ENCODE measurements around the gene GLYATL3. TPM values are rescaled to one million over a fixed set of nuclear protein-coding genes. Genes with fewer than 3 reads are reported as not detected.
A peak's percentile ranks its signal among the peaks of the same experiment; 100 is the strongest.
"Not testable (repeated sequence)": the region's sequence is repeated elsewhere in the genome, so short reads cannot be mapped to it uniquely, and the experiment has no call there.

GLYATL3 gene
- total and polyA plus RNA-seq, 5 donors from 2014 or later, result not detected

DNA sequence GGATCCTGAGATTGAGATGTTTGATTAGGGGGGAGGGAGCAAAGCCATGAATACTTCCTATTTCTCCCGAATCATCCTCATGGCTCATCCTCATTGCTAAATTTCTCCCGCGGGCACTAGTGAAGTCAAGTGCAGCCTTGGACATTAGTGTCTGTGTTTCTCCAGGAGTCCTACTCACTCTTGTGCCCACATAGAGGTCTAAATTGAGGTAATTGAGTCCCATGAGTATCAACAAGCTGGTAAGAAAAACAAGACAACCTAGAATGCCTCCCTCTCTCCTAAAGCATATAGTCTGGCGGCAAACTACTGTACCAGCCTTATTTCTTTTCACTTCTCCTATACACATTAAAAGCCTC, 36.1 kb upstream of the GLYATL3 start:
- DNase-seq (no peak), ATAC-seq (ENCODE audit: low read depth in 2 of 2) (no peak)
- H3K27ac ChIP-seq (ENCODE audit: insufficient read depth, low read length, poor library complexity, severe bottlenecking), result peak overlapping the region; percentile 85
- Mint-ChIP-seq H3K27me3 (no peaks in the 10 kb centered on the region), H3K4me1 (peaks cover 10 to 70% (median 48%) of the 10 kb centered on the region in 4 donors), H3K36me3 (peaks cover 13% of the 10 kb centered on the region), H3K4me3 (peak overlapping the region; percentile 91 to 96 (median 94)), H3K27ac (peak overlapping the region; percentile 93 to 100 (median 97)), H3K9me3 (no peaks in the 10 kb centered on the region)
- H3K4me3 ChIP-seq (ENCODE audit: low read depth, low read length), result peak overlapping the region; percentile 98
- no peaks in the 10 kb centered on the region for H3K9me3 ChIP-seq (ENCODE audit: control insufficient read depth in 2 of 2, low read length in 2 of 2)
- no peaks in the 10 kb centered on the region for H3K27me3 ChIP-seq (ENCODE audit: control insufficient read depth, insufficient read depth, low read length)
- H3K4me1 ChIP-seq (ENCODE audit: control insufficient read depth, insufficient read depth, low read length, poor library complexity, severe bottlenecking), result peaks cover 24% of the 10 kb centered on the region
- H3K36me3 ChIP-seq (ENCODE audit: control insufficient read depth, insufficient read depth, low read length), result peaks cover 1% of the 10 kb centered on the region

DNA sequence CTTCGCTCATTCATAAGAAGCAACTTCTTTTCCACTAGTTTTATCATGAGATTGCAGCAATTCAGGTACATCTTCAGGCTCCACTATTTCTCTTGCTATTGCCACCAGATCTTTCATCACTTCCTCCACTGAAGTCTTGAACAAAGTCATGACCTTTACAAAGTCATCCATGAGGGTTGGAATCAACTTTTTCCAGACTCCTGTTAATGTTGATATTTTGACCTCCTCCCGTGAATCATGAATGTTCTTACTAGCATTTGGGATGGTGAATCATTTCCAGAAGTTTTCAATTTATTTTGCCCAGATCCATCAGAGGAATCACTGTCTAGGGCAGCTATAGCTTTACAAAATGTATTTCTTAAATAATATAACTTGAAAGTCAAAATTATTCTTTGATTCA, 35.0 kb upstream of the GLYATL3 start:
- Mint-ChIP-seq H3K27ac (peak overlapping the region in 1 of 3 donors; percentile 100), H3K9me3 (no peaks in the 10 kb centered on the region), H3K36me3 (peaks cover 4% of the 10 kb centered on the region), H3K4me3 (peak overlapping the region; percentile 20 to 91 (median 66)), H3K4me1 (peaks cover 20 to 60% (median 41%) of the 10 kb centered on the region in 4 donors), H3K27me3 (no peaks in the 10 kb centered on the region)
- H3K9me3 ChIP-seq (ENCODE audit: control insufficient read depth in 2 of 2, low read length in 2 of 2), result no peaks in the 10 kb centered on the region
- H3K27ac ChIP-seq (ENCODE audit: insufficient read depth, low read length, poor library complexity, severe bottlenecking), result no peak overlapping the region
- ATAC-seq (ENCODE audit: low read depth in 2 of 2) (no peak), DNase-seq (no peak)
- H3K4me1 ChIP-seq (ENCODE audit: control insufficient read depth, insufficient read depth, low read length, poor library complexity, severe bottlenecking), result peaks cover 24% of the 10 kb centered on the region
- H3K4me3 ChIP-seq (ENCODE audit: low read depth, low read length), result peak overlapping the region; percentile 98
- H3K27me3 ChIP-seq (ENCODE audit: control insufficient read depth, insufficient read depth, low read length), result no peaks in the 10 kb centered on the region
- no peaks in the 10 kb centered on the region for H3K36me3 ChIP-seq (ENCODE audit: control insufficient read depth, insufficient read depth, low read length)

DNA sequence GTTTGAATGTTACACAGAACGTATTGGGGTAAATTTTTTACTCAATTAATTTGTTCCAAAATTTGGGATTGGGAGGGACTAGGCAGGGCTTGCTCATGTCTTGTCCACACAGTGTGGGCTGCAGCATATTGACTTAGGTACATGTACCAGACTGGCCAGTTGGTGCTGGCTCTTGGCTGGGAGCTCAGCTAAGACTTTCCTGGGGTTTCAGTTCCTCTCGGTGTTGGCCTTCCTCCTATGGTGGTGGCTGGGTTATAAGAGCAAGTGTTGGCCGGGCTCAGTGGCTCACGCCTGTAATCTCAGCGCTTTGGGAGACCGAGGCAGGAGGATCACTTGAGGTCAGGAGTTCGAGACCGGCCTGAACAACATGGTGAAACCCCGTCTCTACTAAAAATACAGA, 31.7 kb upstream of the GLYATL3 start:
- Mint-ChIP-seq H3K27me3 (no peaks in the 10 kb centered on the region), H3K27ac (no peak overlapping the region), H3K4me1 (peaks cover 7 to 39% (median 24%) of the 10 kb centered on the region in 4 donors), H3K36me3 (peaks cover 16% of the 10 kb centered on the region), H3K4me3 (no peak overlapping the region), H3K9me3 (no peaks in the 10 kb centered on the region)
- H3K4me1 ChIP-seq (ENCODE audit: control insufficient read depth, insufficient read depth, low read length, poor library complexity, severe bottlenecking), result peaks cover 12% of the 10 kb centered on the region
- DNase-seq (no peak), ATAC-seq (ENCODE audit: low read depth in 2 of 2) (no peak)
- peaks cover 8% of the 10 kb centered on the region for H3K36me3 ChIP-seq (ENCODE audit: control insufficient read depth, insufficient read depth, low read length)
- H3K27ac ChIP-seq (ENCODE audit: insufficient read depth, low read length, poor library complexity, severe bottlenecking), result no peak overlapping the region
- no peaks in the 10 kb centered on the region for H3K27me3 ChIP-seq (ENCODE audit: control insufficient read depth, insufficient read depth, low read length)
- H3K9me3 ChIP-seq (ENCODE audit: control insufficient read depth in 2 of 2, low read length in 2 of 2), result no peaks in the 10 kb centered on the region
- H3K4me3 ChIP-seq (ENCODE audit: low read depth, low read length), result no peak overlapping the region

DNA sequence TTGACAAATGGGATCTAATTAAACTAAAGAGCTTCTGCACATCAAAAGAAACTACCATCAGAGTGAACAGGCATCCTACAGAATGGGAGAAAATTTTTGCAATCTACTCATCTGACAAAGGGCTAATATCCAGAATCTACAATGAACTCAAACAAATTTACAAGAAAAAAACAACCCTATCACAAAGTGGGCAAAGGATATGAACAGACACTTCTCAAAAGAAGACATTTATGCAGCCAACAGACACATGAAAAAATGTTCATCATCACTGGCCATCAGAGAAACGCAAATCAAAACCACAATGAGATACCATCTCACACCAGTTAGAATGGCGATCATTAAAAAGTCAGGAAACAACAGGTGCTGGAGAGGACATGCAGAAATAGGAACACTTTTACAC, 23.2 kb upstream of the GLYATL3 start:
- Mint-ChIP-seq H3K9me3 (peaks cover 0 to 12% (median 0%) of the 10 kb centered on the region in 7 donors), H3K36me3 (peaks cover 50% of the 10 kb centered on the region)
- not testable (repeated sequence) for H3K4me1 ChIP-seq (ENCODE audit: control insufficient read depth, insufficient read depth, low read length, poor library complexity, severe bottlenecking); H3K4me1 Mint-ChIP-seq; H3K27me3 ChIP-seq (ENCODE audit: control insufficient read depth, insufficient read depth, low read length); H3K4me3 Mint-ChIP-seq; H3K27ac ChIP-seq (ENCODE audit: insufficient read depth, low read length, poor library complexity, severe bottlenecking); ATAC-seq (ENCODE audit: low read depth in 2 of 2); H3K4me3 ChIP-seq (ENCODE audit: low read depth, low read length); H3K36me3 ChIP-seq (ENCODE audit: control insufficient read depth, insufficient read depth, low read length); DNase-seq; H3K9me3 ChIP-seq (ENCODE audit: control insufficient read depth in 2 of 2, low read length in 2 of 2); H3K27me3 Mint-ChIP-seq; H3K27ac Mint-ChIP-seq

DNA sequence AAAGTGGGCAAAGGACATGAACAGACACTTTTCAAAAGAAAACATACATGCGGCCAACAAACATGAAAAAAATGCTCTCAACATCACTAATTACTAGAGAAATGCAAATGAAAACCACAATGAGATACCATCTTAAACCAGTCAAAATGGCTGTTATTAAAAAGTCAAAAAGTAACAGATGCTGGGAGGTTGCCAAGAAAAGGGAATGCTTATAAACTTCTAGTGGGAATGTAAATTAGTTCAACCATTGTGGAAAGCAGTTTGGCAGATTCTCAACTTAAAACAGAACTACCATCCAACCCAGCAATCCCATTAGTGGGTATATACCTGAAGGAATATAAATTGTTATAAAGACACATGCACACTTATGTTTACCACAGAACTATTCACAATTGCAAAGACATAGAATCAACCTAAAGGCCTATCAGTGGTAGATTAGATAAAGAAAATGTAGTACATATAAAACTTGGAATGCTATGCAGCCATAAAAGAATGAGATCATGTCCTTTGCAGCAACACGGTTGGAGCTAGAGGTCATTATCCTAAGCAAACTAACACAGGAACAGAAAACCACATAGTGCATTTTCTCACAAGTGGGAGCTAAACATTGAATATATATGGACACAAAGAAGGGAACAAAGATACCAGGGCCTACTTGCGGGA, 20.3 kb upstream of the GLYATL3 start:
- no peak for ATAC-seq (ENCODE audit: low read depth in 2 of 2)
- no peaks in the 10 kb centered on the region for H3K4me1 Mint-ChIP-seq
- H3K27me3 Mint-ChIP-seq, result no peaks in the 10 kb centered on the region
- Histone ChIP-seq H3K27ac (ENCODE audit: insufficient read depth, low read length, poor library complexity, severe bottlenecking) (no peak overlapping the region), H3K4me3 (ENCODE audit: low read depth, low read length) (no peak overlapping the region), H3K36me3 (ENCODE audit: control insufficient read depth, insufficient read depth, low read length) (no peaks in the 10 kb centered on the region), H3K9me3 (ENCODE audit: control insufficient read depth in 2 of 2, low read length in 2 of 2) (no peaks in the 10 kb centered on the region), H3K4me1 (ENCODE audit: control insufficient read depth, insufficient read depth, low read length, poor library complexity, severe bottlenecking) (no peaks in the 10 kb centered on the region), H3K27me3 (ENCODE audit: control insufficient read depth, insufficient read depth, low read length) (no peaks in the 10 kb centered on the region)
- no peak for DNase-seq
- no peak overlapping the region for H3K27ac Mint-ChIP-seq
- H3K4me3 Mint-ChIP-seq, result no peak overlapping the region
- H3K9me3 Mint-ChIP-seq, result peaks cover 0 to 12% (median 0%) of the 10 kb centered on the region in 7 donors
- peaks cover 29% of the 10 kb centered on the region for H3K36me3 Mint-ChIP-seq

DNA sequence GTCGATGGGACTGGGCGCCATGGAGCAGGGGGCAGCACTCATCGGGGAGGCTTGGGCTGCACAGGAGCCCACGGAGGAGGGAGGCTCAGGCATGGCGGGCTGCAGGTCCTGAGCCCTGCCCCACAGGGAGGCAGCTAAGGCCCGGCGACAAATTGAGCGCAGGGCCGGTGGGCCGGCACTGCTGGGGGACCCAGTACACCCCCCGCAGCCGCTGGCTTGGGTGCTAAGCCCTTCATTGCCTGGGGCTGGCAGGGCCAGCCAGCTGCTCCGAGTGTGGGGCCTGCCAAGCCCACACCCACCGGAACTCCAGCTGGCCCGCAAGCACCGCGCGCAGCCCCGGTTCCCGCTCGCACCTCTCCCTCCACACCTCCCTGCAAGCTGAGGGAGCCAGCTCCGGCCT, 17.9 kb upstream of the GLYATL3 start:
- H3K4me3 ChIP-seq (ENCODE audit: low read depth, low read length); H3K4me1 ChIP-seq (ENCODE audit: control insufficient read depth, insufficient read depth, low read length, poor library complexity, severe bottlenecking); H3K36me3 ChIP-seq (ENCODE audit: control insufficient read depth, insufficient read depth, low read length); DNase-seq; H3K27ac ChIP-seq (ENCODE audit: insufficient read depth, low read length, poor library complexity, severe bottlenecking); H3K27me3 Mint-ChIP-seq; ATAC-seq (ENCODE audit: low read depth in 2 of 2); H3K9me3 ChIP-seq (ENCODE audit: control insufficient read depth in 2 of 2, low read length in 2 of 2); H3K27ac Mint-ChIP-seq; H3K4me1 Mint-ChIP-seq; H3K27me3 ChIP-seq (ENCODE audit: control insufficient read depth, insufficient read depth, low read length); H3K4me3 Mint-ChIP-seq: not testable (repeated sequence)
- Mint-ChIP-seq H3K36me3 (peaks cover 25% of the 10 kb centered on the region), H3K9me3 (peaks cover 0 to 12% (median 0%) of the 10 kb centered on the region in 7 donors)

DNA sequence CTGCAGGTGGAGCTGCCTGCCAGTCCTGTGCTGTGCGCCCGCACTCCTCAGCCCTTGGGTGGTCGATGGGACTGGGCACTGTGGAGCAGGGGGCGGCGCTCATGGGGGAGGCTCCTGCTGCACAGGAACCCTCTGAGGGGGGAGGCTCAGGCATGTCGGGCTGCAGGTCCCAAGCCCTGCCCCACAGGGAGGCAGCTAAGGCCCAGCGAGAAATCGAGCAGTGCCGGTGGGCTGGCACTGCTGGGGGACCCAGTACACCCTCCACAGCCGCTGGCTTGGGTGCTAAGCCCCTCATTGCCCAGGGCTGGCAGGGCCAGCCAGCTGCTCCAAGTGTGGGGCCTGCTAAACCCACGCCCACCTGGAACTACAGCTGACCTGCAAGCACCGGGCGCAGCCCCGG, 16.3 kb upstream of the GLYATL3 start:
- H3K4me1 Mint-ChIP-seq; H3K36me3 ChIP-seq (ENCODE audit: control insufficient read depth, insufficient read depth, low read length); H3K27me3 ChIP-seq (ENCODE audit: control insufficient read depth, insufficient read depth, low read length); H3K27ac Mint-ChIP-seq; H3K4me3 ChIP-seq (ENCODE audit: low read depth, low read length); H3K27me3 Mint-ChIP-seq; H3K4me3 Mint-ChIP-seq; DNase-seq; H3K9me3 Mint-ChIP-seq; ATAC-seq (ENCODE audit: low read depth in 2 of 2); H3K9me3 ChIP-seq (ENCODE audit: control insufficient read depth in 2 of 2, low read length in 2 of 2); H3K4me1 ChIP-seq (ENCODE audit: control insufficient read depth, insufficient read depth, low read length, poor library complexity, severe bottlenecking); H3K27ac ChIP-seq (ENCODE audit: insufficient read depth, low read length, poor library complexity, severe bottlenecking): not testable (repeated sequence)
- peaks cover 31% of the 10 kb centered on the region for H3K36me3 Mint-ChIP-seq

DNA sequence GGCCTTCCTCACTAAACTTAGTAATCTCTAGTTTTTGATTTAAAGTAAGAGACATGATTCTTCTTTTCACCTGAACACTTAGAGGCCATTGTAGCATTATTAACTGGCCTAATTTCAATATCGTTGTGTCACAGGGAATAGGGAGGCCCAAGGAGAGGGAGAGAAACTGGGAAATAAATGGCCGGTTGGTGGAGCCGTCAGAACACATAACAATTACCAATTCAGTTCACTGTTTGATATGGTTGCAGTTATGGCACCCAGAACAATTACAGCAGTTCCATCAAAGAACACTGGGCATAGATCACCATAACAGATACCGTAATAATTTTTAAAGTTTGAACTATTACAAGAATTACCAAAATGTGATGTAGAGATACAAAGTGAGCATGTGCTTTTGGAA, 9.1 kb upstream of the GLYATL3 start:
- Histone ChIP-seq H3K4me1 (ENCODE audit: control insufficient read depth, insufficient read depth, low read length, poor library complexity, severe bottlenecking) (no peaks in the 10 kb centered on the region), H3K4me3 (ENCODE audit: low read depth, low read length) (no peak overlapping the region), H3K36me3 (ENCODE audit: control insufficient read depth, insufficient read depth, low read length) (peaks cover 26% of the 10 kb centered on the region), H3K27ac (ENCODE audit: insufficient read depth, low read length, poor library complexity, severe bottlenecking) (no peak overlapping the region), H3K27me3 (ENCODE audit: control insufficient read depth, insufficient read depth, low read length) (no peaks in the 10 kb centered on the region), H3K9me3 (ENCODE audit: control insufficient read depth in 2 of 2, low read length in 2 of 2) (no peaks in the 10 kb centered on the region)
- no peak overlapping the region for H3K27ac Mint-ChIP-seq
- no peaks in the 10 kb centered on the region for H3K9me3 Mint-ChIP-seq
- H3K4me1 Mint-ChIP-seq, result no peaks in the 10 kb centered on the region
- DNase-seq (no peak), ATAC-seq (ENCODE audit: low read depth in 2 of 2) (no peak)
- H3K4me3 Mint-ChIP-seq, result no peak overlapping the region
- H3K36me3 Mint-ChIP-seq, result peaks cover 56% of the 10 kb centered on the region
- no peaks in the 10 kb centered on the region for H3K27me3 Mint-ChIP-seq

Measured in CD4-positive, CD25-positive, alpha-beta regulatory T cell (primary cell).